IPS-15b (cell line): ENCODE measurements around the gene RNF130.
A peak's percentile ranks its signal among the peaks of the same experiment; 100 is the strongest.

Experiments used
- H3K27me3 ChIP-seq: one replicate; pipeline ENCODE4 v1.6.1; 2013; ENCODE audit warnings: low read length; ENCODE audit not compliant: control insufficient read depth, insufficient read depth
- H3K36me3 ChIP-seq: one replicate; pipeline ENCODE4 v1.6.1; 2013; ENCODE audit warnings: low read length; ENCODE audit not compliant: control insufficient read depth, insufficient read depth
- H3K4me1 ChIP-seq: one replicate; pipeline ENCODE4 v1.6.1; 2013; ENCODE audit warnings: mild to moderate bottlenecking, low read length; ENCODE audit not compliant: control insufficient read depth, insufficient read depth
- H3K4me3 ChIP-seq: one replicate; pipeline ENCODE4 v1.5.1; 2013; ENCODE audit warnings: low read depth, low read length
- H3K9ac ChIP-seq: one replicate; pipeline ENCODE4 v1.6.1; 2013; ENCODE audit warnings: low read depth, mild to moderate bottlenecking, low read length
- H3K9me3 ChIP-seq: one replicate; pipeline ENCODE4 v1.6.1; 2013; ENCODE audit warnings: mild to moderate bottlenecking, low read length; ENCODE audit not compliant: control insufficient read depth, insufficient read depth

RNF130 gene, protein sequence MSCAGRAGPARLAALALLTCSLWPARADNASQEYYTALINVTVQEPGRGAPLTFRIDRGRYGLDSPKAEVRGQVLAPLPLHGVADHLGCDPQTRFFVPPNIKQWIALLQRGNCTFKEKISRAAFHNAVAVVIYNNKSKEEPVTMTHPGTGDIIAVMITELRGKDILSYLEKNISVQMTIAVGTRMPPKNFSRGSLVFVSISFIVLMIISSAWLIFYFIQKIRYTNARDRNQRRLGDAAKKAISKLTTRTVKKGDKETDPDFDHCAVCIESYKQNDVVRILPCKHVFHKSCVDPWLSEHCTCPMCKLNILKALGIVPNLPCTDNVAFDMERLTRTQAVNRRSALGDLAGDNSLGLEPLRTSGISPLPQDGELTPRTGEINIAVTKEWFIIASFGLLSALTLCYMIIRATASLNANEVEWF

DNA sequence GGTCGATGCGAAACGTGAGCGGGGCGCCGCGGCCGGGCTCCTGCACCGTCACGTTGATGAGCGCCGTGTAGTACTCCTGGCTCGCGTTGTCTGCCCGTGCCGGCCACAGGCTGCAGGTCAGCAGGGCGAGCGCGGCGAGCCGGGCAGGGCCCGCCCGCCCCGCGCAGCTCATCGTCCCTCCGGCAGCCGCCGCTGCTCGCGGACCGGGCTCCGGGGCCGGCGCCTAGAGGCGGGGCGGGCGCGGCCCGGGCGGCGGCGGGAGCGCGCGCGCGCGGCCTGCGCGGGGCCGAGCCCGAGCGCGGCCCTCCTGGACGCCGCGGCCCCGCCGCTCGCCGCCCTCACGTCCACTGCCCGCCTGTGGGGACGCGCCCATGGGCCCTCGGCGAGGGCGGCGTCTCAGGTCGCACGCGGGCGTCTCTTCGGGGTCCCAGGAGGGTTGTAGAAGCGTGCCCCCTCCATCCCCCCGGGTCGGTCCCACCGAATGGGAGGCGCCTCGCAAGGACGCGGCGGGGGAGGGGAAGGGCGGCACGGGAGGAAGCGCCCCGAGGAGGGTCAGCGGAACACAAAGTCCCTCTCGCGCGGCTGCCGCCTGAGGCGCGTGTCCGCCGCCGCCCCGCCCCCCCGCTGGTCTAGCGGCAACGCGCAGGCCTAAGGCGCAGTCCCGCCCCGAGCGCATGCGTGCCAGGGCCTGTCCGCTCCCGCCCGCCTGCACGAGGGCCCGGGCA, at the start of gene RNF130:
RNF130 (minus strand) TSS at position 229 of the 725 bp plus-strand sequence; CDS start at position 172, 57 bp downstream.
- Histone ChIP-seq H3K4me1 (peaks cover 23% of the 10 kb centered on the region), H3K27me3 (peaks cover 24% of the 10 kb centered on the region), H3K9ac (peak within 1 kb of the TSS; percentile 66), H3K36me3 (no peaks in the 10 kb centered on the region), H3K9me3 (peaks cover 8% of the 10 kb centered on the region), H3K4me3 (peak within 1 kb of the TSS; percentile 85)

DNA sequence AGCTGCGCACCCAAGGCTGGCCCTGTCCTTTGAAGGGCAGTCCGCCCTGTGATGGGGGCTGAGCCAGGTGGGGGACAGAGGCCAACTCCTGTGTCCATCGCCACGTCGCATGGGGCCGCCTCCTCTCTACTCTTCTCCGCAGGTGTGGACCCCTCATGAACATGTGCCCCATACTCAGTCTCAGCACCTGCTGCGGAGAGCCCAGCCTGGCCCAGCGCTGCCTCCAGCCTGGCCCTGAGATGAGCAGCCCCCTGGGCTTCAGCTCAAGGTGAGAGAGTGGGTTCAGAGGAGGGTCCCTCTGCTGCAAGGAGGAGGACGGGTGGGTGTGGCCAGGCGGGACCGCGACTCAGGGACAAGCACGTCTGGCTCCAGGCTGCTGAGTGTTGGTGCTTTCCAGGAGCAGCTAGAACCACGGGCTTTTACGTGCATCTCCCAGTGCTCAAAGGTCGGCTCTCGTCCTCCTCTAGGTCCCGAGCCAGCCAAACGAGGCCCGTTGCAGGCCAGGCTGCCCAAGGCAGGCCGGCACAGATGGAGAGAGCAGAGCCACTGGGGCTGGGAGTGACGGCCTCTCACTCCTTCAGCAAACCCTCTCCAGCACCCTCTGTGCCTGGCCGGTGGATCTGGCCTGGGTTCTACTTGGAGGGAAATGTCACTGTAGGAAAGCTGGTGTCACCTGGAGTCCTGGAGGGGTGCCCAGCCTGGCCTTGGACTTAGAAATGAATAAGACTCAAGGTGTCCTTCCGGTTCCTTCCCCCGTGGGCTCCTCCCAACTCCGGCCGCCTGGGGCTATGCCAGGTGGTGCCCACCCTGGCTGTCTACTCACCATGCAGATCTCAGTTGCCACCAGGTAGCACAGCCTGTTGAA, 48.9 kb upstream of the RNF130 start:
- Histone ChIP-seq H3K27me3 (no peaks in the 10 kb centered on the region), H3K4me3 (no peak overlapping the region), H3K36me3 (no peaks in the 10 kb centered on the region), H3K9ac (no peak overlapping the region), H3K9me3 (no peaks in the 10 kb centered on the region), H3K4me1 (no peaks in the 10 kb centered on the region)

DNA sequence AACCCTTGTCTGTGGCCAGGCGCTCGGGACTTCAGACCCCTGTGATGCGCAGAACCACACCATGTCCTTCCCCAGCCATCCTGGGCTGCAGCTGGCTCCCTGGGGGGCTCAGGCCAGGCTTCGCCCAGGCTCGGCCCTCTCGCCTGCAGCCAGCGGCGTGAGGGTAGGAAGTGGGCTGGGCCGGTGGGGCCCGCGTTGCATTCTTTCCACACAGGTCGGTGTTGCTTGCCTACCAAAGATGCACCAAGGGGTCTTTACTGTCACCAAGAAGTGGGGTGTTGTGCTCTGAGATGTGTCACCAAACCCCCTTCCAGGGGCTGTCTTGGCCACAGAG, 48.3 kb upstream of the RNF130 start:
- H3K9ac ChIP-seq: no peak overlapping the region
- no peaks in the 10 kb centered on the region for H3K9me3 ChIP-seq
- H3K4me1 ChIP-seq: no peaks in the 10 kb centered on the region
- H3K4me3 ChIP-seq: no peak overlapping the region
- H3K27me3 ChIP-seq: no peaks in the 10 kb centered on the region
- no peaks in the 10 kb centered on the region for H3K36me3 ChIP-seq

DNA sequence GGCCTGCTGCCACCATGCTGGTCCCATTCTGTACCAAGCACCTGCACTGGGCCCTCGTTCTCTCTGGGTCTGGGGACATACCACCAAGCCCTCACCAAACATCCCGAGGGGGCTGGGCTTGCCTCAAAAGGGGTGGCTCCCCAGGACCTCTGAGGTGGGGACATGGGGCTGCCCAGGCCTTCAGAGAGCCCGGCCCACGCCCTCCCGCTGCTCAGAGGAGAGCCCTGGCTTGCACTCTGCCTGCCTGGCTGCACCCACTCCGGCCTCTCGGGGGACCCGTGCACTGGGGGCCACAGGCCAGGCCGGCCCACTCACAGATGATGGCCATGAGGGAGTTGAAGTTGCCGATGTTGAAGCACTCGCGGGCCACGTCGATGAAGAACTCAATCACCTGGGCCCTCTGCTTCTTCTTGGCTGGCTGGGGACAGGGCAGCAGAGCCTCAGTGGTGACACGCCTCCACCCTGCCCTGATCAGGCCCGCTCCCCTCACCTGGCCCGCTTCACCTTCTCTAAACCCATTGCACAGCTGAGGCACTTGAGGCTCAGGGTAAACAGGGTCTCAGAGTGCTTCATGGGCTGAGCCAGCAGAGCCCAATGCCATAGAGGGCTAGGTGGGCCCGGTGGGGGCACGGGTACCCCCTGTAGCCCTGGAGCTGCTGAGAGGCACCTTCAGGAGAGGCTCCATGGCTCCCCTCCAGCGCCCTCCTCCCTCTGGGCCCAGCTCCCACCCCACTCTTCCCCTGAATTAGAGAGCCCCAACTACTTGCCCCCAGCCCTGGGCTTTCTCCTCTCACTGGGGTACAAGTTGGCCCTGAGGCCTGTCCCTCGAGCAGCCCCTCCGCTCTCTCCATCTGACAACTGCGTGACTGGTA, 47.7 kb upstream of the RNF130 start:
- no peaks in the 10 kb centered on the region for H3K4me1 ChIP-seq
- no peak overlapping the region for H3K9ac ChIP-seq
- H3K27me3 ChIP-seq: no peaks in the 10 kb centered on the region
- H3K9me3 ChIP-seq: no peaks in the 10 kb centered on the region
- H3K36me3 ChIP-seq: no peaks in the 10 kb centered on the region
- H3K4me3 ChIP-seq: no peak overlapping the region

DNA sequence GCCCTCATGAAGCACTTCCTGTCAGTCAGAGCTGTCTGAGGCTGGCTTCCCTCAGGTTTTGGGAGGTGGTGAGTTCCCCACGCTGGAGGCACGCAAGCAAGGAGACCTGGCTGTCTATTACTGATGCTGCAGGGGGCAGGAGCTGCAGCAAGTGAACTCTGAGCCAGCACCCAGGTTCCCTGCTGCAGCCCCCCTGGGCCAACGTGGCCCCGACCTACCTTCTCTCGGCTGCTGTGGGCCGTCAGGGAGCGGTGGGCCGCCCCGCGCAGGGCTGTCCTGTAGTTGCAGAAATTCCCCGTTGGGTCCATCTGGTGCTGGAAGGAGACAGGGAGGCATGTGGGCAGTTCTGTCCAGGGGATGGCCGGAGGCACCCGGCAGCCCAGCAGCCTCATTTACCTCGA, 46.8 kb upstream of the RNF130 start:
- no peaks in the 10 kb centered on the region for H3K36me3 ChIP-seq
- no peaks in the 10 kb centered on the region for H3K9me3 ChIP-seq
- H3K4me1 ChIP-seq: no peaks in the 10 kb centered on the region
- no peak overlapping the region for H3K4me3 ChIP-seq
- no peaks in the 10 kb centered on the region for H3K27me3 ChIP-seq
- no peak overlapping the region for H3K9ac ChIP-seq

DNA sequence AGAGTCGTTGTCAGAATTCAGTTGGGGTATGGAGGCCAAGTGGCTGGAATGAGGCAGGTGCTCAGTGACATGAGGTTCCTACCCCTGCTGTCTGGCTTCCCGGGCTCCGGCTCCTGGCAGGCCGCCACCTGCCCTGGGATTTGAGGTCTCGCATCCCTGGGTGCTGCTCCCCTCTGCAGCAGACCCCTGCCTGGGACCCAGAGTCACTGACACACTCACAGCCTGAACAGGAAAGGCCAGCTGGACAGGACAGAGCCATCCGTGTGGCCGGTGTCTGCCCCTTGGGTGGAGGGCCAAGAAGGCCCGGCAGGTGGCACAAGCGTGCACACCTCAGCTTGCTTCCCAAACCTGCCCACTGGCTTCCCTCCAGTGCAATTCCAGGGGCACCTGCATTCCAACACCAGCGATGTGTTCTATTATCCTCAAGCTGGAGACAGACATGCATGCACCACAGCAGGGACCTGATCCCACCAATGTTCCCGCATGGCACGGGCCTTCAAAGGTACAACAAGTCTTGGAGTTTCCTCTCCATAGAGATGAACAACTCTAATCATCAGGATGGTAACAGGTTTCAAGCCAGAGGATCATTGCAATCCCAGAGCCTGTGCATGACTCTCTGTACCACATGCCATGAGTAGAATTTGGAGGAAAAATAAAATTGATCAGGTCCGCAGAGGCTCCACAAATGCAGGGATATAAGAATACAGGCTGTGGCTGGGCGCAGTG, 45.6 kb upstream of the RNF130 start:
- Histone ChIP-seq H3K27me3 (no peaks in the 10 kb centered on the region), H3K9me3 (no peaks in the 10 kb centered on the region), H3K36me3 (no peaks in the 10 kb centered on the region), H3K4me3 (no peak overlapping the region), H3K4me1 (no peaks in the 10 kb centered on the region), H3K9ac (no peak overlapping the region)

DNA sequence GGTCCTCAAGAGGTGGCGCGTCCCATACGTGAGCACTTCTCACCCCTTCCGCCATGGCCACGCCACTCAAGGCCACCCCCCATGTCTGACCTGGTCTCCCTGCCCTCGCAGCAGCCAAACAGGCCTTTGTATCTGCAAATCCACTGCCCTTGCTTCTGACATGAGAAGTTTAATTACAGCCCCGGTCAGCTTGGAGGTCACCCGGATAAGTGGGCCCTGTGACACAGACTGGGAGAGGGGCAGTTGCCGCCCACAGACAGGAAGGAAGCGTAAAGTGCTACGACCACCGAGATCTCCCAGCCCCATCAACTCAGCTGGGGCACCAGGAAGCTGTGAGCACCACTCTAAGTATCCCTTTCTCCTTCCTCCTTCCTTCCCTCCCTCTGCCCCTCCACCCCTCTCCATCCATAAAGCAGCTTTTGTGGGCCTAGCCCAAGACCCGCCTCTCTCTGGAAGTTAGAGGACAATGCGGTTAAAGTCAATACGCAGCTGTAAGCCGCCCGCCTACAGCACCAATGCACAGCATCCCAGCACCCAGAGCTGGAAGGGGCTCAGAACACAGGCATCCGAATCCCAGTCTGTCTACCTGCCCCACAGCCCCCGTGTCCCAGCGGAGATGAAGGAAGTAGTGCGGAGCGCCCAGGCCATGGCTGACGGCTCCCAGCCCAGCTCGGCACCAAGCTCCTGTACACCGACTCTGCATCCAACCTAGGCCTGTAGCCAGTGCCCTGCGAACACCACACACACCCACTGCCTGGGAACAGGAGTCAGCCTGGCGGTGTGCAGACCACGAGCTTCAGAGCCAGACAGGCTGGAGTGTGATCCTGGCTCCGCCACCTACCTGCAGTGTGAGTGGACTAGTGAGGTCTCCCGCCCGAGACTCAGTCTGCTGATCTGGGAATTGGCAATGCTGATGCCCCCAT, 44.8 kb upstream of the RNF130 start:
- Histone ChIP-seq H3K9me3 (no peaks in the 10 kb centered on the region), H3K4me3 (no peak overlapping the region), H3K9ac (no peak overlapping the region), H3K4me1 (no peaks in the 10 kb centered on the region), H3K36me3 (no peaks in the 10 kb centered on the region), H3K27me3 (no peaks in the 10 kb centered on the region)

DNA sequence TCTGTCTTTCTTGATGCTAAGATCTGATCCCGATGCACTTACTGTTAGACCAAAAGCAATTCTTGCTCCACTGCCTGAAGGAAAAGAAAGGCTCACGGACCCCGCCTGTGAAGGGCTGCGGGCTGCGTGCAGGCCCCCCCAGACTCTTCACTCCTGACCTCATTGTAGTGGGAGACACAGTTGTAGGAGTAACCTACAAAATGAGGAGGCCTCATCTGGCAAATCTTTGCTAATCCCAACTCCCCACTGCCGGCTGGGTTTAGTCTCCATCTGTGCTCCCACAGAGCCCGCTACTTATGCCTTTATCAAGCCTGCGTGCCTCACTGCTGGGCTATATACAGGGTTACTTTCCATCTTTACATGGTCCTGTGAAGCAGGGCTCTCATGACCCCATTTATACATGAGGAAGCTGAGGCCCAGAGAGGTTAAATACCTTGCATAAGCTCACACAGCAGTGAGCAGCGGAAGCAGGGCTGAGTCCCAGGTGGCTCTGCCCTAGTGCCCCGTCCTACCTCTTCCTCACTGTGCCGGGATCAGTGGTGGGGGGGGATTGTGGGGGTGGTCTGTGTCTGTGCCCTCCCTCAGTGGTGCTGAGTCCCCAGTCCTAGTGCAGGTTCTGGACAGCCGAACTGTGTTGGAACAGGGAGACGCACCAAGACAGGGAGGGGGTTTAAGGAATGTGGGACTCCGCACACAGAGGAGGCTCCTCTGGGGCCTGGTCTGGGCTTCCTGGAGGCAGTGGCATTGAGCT, 43.9 kb upstream of the RNF130 start:
- Histone ChIP-seq H3K9ac (no peak overlapping the region), H3K4me3 (no peak overlapping the region), H3K27me3 (no peaks in the 10 kb centered on the region), H3K4me1 (no peaks in the 10 kb centered on the region), H3K36me3 (no peaks in the 10 kb centered on the region), H3K9me3 (no peaks in the 10 kb centered on the region)

DNA sequence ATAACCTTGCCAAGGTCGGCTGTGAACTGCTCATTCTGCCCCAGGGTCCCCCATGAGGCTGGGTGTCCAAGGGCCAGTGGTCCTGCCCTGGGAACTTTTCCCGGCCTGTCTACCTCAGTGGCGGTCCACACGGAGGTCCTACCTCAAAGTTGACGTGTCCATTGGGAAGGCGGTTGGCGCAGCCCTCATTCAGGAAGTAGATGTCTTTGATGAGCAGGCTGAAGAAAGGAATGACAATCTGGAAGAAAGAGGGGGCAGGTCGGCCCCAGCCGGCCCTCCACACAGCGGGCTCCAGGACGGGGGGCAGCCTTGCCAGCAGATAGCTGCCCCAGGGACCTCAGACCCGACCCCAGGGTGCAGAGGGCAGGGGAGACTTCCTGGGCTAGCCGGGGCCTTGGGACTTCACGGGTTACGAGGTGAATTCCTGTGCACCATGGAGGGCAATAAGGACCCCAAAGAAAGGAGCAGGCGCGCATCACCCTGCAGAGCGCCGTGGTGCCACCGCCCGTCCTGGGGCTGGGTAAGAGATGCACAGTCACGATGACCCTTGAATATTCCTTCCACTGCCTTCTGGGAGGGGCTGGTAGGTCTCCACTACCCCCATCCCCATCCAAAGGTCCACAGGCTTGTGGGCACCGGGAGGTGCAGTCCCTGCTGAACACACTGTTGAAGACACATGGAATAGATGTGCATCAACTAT, 42.9 kb upstream of the RNF130 start:
- no peak overlapping the region for H3K9ac ChIP-seq
- no peaks in the 10 kb centered on the region for H3K27me3 ChIP-seq
- no peak overlapping the region for H3K4me3 ChIP-seq
- H3K9me3 ChIP-seq: no peaks in the 10 kb centered on the region
- H3K36me3 ChIP-seq: no peaks in the 10 kb centered on the region
- no peaks in the 10 kb centered on the region for H3K4me1 ChIP-seq
